Right lobe of liver (tissue), 4 donors: ENCODE data around the gene SERPINB7.

Experiments used
- POLR2A ChIP-seq: fragments of 450-650 bp; IDR thresholded peaks from one replicate; pipeline ENCODE4 v1.6.1; 2017; ENCODE audit warnings: antibody characterized with exemption, mild to moderate bottlenecking
- TF ChIP-seq, protein P1 (sequence below), 4 donors: fragments of 200-600 bp in 3 of 4; fragments of 450-650 bp in 1 of 4; IDR thresholded peaks; one replicate each; pipeline versions ENCODE4 v1.5.1 to v1.8.0; 2016 to 2022; ENCODE audit warnings: antibody characterized with exemption in 4 of 4, mild to moderate bottlenecking in 2 of 4
- donor health status: DM: no; HTN: no; CAD: no.
- donor health status: DM: no; HTN: no; CAD: no.
- donor health status: DM: no; HTN: yes; CAD: no.

DNA sequence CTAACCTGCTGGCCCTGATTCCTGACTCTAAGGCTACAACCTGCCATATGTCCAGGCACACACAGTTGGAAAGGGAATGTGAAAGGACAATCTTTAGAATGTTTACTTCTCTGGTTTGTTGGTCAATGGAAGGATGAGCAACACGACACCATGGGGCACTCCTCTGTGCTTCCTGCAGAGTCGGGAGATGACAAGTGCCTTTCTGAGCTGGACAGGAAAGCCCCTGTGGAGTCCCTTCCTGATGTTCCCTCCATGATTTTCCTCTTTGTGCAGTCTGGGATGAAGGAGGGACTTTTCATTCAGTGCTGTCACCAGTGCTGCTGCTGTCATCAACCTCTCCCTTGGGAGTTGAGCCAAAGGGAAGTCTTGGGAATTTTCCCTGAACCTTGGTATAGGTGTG is 22.6 kb upstream of the SERPINB7 start:
- TF ChIP-seq, protein P1, sequence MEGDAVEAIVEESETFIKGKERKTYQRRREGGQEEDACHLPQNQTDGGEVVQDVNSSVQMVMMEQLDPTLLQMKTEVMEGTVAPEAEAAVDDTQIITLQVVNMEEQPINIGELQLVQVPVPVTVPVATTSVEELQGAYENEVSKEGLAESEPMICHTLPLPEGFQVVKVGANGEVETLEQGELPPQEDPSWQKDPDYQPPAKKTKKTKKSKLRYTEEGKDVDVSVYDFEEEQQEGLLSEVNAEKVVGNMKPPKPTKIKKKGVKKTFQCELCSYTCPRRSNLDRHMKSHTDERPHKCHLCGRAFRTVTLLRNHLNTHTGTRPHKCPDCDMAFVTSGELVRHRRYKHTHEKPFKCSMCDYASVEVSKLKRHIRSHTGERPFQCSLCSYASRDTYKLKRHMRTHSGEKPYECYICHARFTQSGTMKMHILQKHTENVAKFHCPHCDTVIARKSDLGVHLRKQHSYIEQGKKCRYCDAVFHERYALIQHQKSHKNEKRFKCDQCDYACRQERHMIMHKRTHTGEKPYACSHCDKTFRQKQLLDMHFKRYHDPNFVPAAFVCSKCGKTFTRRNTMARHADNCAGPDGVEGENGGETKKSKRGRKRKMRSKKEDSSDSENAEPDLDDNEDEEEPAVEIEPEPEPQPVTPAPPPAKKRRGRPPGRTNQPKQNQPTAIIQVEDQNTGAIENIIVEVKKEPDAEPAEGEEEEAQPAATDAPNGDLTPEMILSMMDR (IDR thresholded peaks at IDR 0.05) = no peak
- TF ChIP-seq POLR2A = no peak
